Measurements from ENCODE around the gene KDM6B.
A peak's percentile ranks its signal among the peaks of the same experiment; 100 is the strongest.

KDM6B gene

GRCh38 chr17:7833795-7834541, at the start of gene KDM6B (continued):
- TF ChIP-seq IKZF3 (tag by site-specific recombination; IDR thresholded peaks at IDR 0.05): peak; percentile 75
- TF ChIP-seq ZNF223 (tag by site-specific recombination; IDR thresholded peaks at IDR 0.05): 0 out of 2 replicates have a peak, but pooled peaks have one; percentile 53
- 0 out of 2 replicates have a peak, but pooled peaks have one; percentile 12 for TF ChIP-seq ZBTB6 (tag by site-specific recombination; IDR thresholded peaks at IDR 0.05)
- TF ChIP-seq KLF9 (tag by site-specific recombination; IDR thresholded peaks at IDR 0.05; ENCODE audit: low read depth): peak; percentile 94
- no peak for TF ChIP-seq ZNF654 (tag by site-specific recombination; IDR thresholded peaks at IDR 0.05; ENCODE audit: low read depth)
- peak; percentile 87 for TF ChIP-seq PRDM10 (tag by site-specific recombination; IDR thresholded peaks at IDR 0.05)
- 0 out of 2 replicates have a peak, but pooled peaks have one; percentile 30 for TF ChIP-seq ZNF366 (tag by site-specific recombination; conservative IDR thresholded peaks at IDR 0.05)

- ChIA-PET CTCF (interaction anchor here (1.3 kb wide), 1 partner anchor 42 kb away, joined by 5 read pairs; no protein-coding TSS in a partner anchor), POLR2A (no interaction called here)
- Histone ChIP-seq H3K4me3 (ENCODE audit: low read depth, low read length) (no peak overlapping the region), H3K4me1 (ENCODE audit: control insufficient read depth, insufficient read depth, low read length) (no peaks in the 10 kb centered on the region), H3K36me3 (ENCODE audit: control insufficient read depth in 2 of 2, insufficient read depth in 1 of 2, low read length in 2 of 2) (no peaks in the 10 kb centered on the region), H3K27ac (ENCODE audit: extremely low read depth, low read depth, low read length) (no peak overlapping the region), H3K9me3 (ENCODE audit: control insufficient read depth, insufficient read depth, low read depth, low read length) (no peaks in the 10 kb centered on the region)
- TF ChIP-seq ZNF174 (tag by site-specific recombination; IDR thresholded peaks at IDR 0.05): no peak
- no peak for TF ChIP-seq ZNF548 (tag by site-specific recombination; IDR thresholded peaks at IDR 0.05)
- no peak for TF ChIP-seq ZNF488 (tag by site-specific recombination; IDR thresholded peaks at IDR 0.05)
- TF ChIP-seq ZBTB26 (tag by site-specific recombination; optimal IDR thresholded peaks at IDR 0.05): no peak
- TF ChIP-seq ZBTB20 (tag by site-specific recombination; IDR thresholded peaks at IDR 0.05): no peak
- TF ChIP-seq ZNF777 (tag by site-specific recombination; IDR thresholded peaks at IDR 0.05; ENCODE audit: borderline replicate concordance): no peak
- TF ChIP-seq ZBTB48 (tag by site-specific recombination; IDR thresholded peaks at IDR 0.05): no peak
- no peak for TF ChIP-seq SCRT1 (tag by site-specific recombination; IDR thresholded peaks at IDR 0.05; ENCODE audit: borderline replicate concordance)
Observed at GRCh38 chr17:7786866-7787265, 47.2 kb upstream of the KDM6B start.

- Histone ChIP-seq H3K27ac (ENCODE audit: extremely low read depth, low read depth, low read length) (no peak overlapping the region), H3K4me3 (ENCODE audit: low read depth, low read length) (no peak overlapping the region), H3K9me3 (ENCODE audit: control insufficient read depth, insufficient read depth, low read depth, low read length) (no peaks in the 10 kb centered on the region), H3K36me3 (ENCODE audit: control insufficient read depth in 2 of 2, insufficient read depth in 1 of 2, low read length in 2 of 2) (no peaks in the 10 kb centered on the region), H3K4me1 (ENCODE audit: control insufficient read depth, insufficient read depth, low read length) (no peaks in the 10 kb centered on the region)
- TF ChIP-seq ZNF624 (tag by site-specific recombination; IDR thresholded peaks at IDR 0.05) (no peak), ZNF488 (tag by site-specific recombination; IDR thresholded peaks at IDR 0.05) (no peak), ZNF148 (tag by site-specific recombination; IDR thresholded peaks at IDR 0.05; ENCODE audit: borderline replicate concordance) (no peak), ZNF548 (tag by site-specific recombination; IDR thresholded peaks at IDR 0.05) (no peak), ZSCAN4 (tag by site-specific recombination; IDR thresholded peaks at IDR 0.05) (no peak), GLI4 (tag by site-specific recombination; IDR thresholded peaks at IDR 0.05) (no peak)
- ChIA-PET CTCF (no interaction called here), POLR2A (no interaction called here)
Observed at GRCh38 chr17:7789131-7789530, 44.9 kb upstream of the KDM6B start.
